HCT116 (cell line): ENCODE measurements around the gene BEND7. TPM values are rescaled to one million over a fixed set of nuclear protein-coding genes. Genes with fewer than 3 reads are reported as not detected.

Experiments used
- ATAC-seq: fragments of 200-7000 bp; cut with Tn5 transposase; 2 replicates; pipeline ENCODE4 v1.9.1; 2020; ENCODE audit warnings: mild to moderate bottlenecking, moderate library complexity
- BruUV-seq: library from RNA; stranded (reverse); fragments of 400-500 nt; replicated peaks from 2 replicates; lab custom pipeline; 2021; lab: Mats Ljungman, UMichigan
- CTCF ChIA-PET: fragments of 300-600 bp; sonication (Branson Sonifier 250); formaldehyde crosslinking; loops from one replicate; lab custom pipeline; 2021; ENCODE audit warnings: antibody characterized with exemption; lab: Charles Lee
- POLR2A ChIA-PET: fragments of 300-600, 350-600 bp; sonication (Branson Sonifier 250); formaldehyde crosslinking; loops from one replicate; lab custom pipeline; 2021; ENCODE audit warnings: antibody characterized with exemption; lab: Charles Lee
- RAD21 ChIA-PET, 2 experiments: fragments of 300-600 bp; sonication (Branson Sonifier 250); formaldehyde crosslinking; loops; one replicate each; lab custom pipeline; 2023; ENCODE audit warnings: low total read pairs in 2 of 2; ENCODE audit not compliant: uncharacterized antibody in 2 of 2, unreplicated experiment in 2 of 2, low non-redundant PET in 1 of 2; lab: Charles Lee
- DNase-seq: peaks from one replicate; pipeline ENCODE4 v3.0.0-alpha.2; 2010; ENCODE audit warnings: low read depth, low spot score
- H2AFZ ChIP-seq: fragments of 200-600 bp; shearing (Covaris generic), sonication (generic); 2 replicates; pipeline ENCODE4 v1.6.1; 2017; ENCODE audit warnings: low read depth, mixed run types, mixed read lengths, antibody characterized with exemption, low read length; ENCODE audit not compliant: poor library complexity, severe bottlenecking
- H3K27ac ChIP-seq: 2 replicates; pipeline ENCODE4 v1.5.1; 2012; ENCODE audit warnings: low read depth, low read length
- H3K27me3 ChIP-seq: fragments of 200-600 bp; sonication (generic); 2 replicates; pipeline ENCODE4 v1.6.1; 2016; ENCODE audit warnings: mixed run types, low read length, mixed read lengths; ENCODE audit not compliant: insufficient read depth
- H3K36me3 ChIP-seq, 2 experiments: fragments of 200-500 bp in 1 of 2; fragments of 200-600 bp in 1 of 2; sonication (Bioruptor generic) in 1 of 2; sonication (generic) in 1 of 2; 2 replicates each; pipeline versions ENCODE4 v1.5.1 to v1.6.1; 2014 to 2016; ENCODE audit warnings: low read length in 2 of 2, inconsistent platforms in 1 of 2, mixed read lengths in 1 of 2, mixed run types in 1 of 2; ENCODE audit not compliant: insufficient read depth in 2 of 2, control insufficient read depth in 1 of 2
- H3K4me1 ChIP-seq, 2 experiments: fragments of 200-600 bp in 1 of 2; sonication (generic) in 1 of 2; 2 replicates each; pipeline versions ENCODE4 v1.5.1 to v1.6.1; 2012 to 2017; ENCODE audit warnings: low read length in 2 of 2, inconsistent platforms in 1 of 2, mild to moderate bottlenecking in 1 of 2, mixed read lengths in 1 of 2, mixed run types in 1 of 2, moderate library complexity in 1 of 2; ENCODE audit not compliant: insufficient read depth in 2 of 2, control insufficient read depth in 1 of 2
- H3K4me2 ChIP-seq: fragments of 200-600 bp; sonication (generic); 2 replicates; pipeline ENCODE4 v1.6.1; 2017; ENCODE audit warnings: mixed run types, low read length, mixed read lengths
- H3K4me3 ChIP-seq, 2 experiments: fragments of 200-600 bp in 1 of 2; sonication (generic) in 1 of 2; replicated peaks in 1 of 2; 2 replicates each; pipeline ENCODE4 v1.5.1; 2011 to 2016; ENCODE audit warnings: low read length in 2 of 2, control low read depth in 1 of 2, low read depth in 1 of 2, mild to moderate bottlenecking in 1 of 2, mixed read lengths in 1 of 2, mixed run types in 1 of 2
- H3K79me2 ChIP-seq: fragments of 200-600 bp; sonication (generic); 2 replicates; pipeline ENCODE4 v1.6.1; 2017; ENCODE audit warnings: mild to moderate bottlenecking, mixed run types, low read length, moderate library complexity, mixed read lengths; ENCODE audit not compliant: insufficient read depth
- H3K9ac ChIP-seq: fragments of 200-600 bp; sonication (generic); 2 replicates; pipeline ENCODE4 v1.6.1; 2016; ENCODE audit warnings: low read length, mixed read lengths
- H3K9me2 ChIP-seq: fragments of 200-600 bp; sonication (generic), shearing (Covaris generic); 2 replicates; pipeline ENCODE4 v1.6.1; 2017; ENCODE audit warnings: mixed run types, mild to moderate bottlenecking, moderate library complexity; ENCODE audit not compliant: insufficient read depth
- H3K9me3 ChIP-seq, 2 experiments: fragments of 200-500 bp in 1 of 2; fragments of 200-600 bp in 1 of 2; sonication (Bioruptor generic) in 1 of 2; sonication (generic) in 1 of 2; 2 replicates each; pipeline ENCODE4 v1.6.1; 2014 to 2017; ENCODE audit warnings: low read length in 2 of 2, mixed read lengths in 2 of 2, inconsistent platforms in 1 of 2, low read depth in 1 of 2, mild to moderate bottlenecking in 1 of 2, mixed run types in 1 of 2, moderate library complexity in 1 of 2; ENCODE audit not compliant: control insufficient read depth in 1 of 2, insufficient read depth in 1 of 2
- H4K20me1 ChIP-seq: fragments of 200-600 bp; sonication (generic), shearing (Covaris generic); 2 replicates; pipeline ENCODE4 v1.6.1; 2017; ENCODE audit warnings: mixed run types, mild to moderate bottlenecking, moderate library complexity; ENCODE audit not compliant: insufficient read depth
- EGR1 ChIP-seq: IDR thresholded peaks from 2 replicates; pipeline ENCODE4 v1.6.1; 2012; ENCODE audit warnings: low read depth
- FOSL1 ChIP-seq: IDR thresholded peaks from 2 replicates; pipeline ENCODE4 v1.6.1; 2012; ENCODE audit warnings: low read depth
- JUND ChIP-seq: IDR thresholded peaks from 2 replicates; pipeline ENCODE4 v1.6.1; 2012
- POLR2AphosphoS5 ChIP-seq: IDR thresholded peaks from 2 replicates; pipeline ENCODE4 v1.6.1; 2011; ENCODE audit warnings: mild to moderate bottlenecking, low read depth, low read length, moderate library complexity
- RAD21 ChIP-seq: IDR thresholded peaks from 2 replicates; pipeline ENCODE4 v1.6.1; 2012; ENCODE audit warnings: low read depth, mild to moderate bottlenecking
- SIN3A ChIP-seq: IDR thresholded peaks from 2 replicates; pipeline ENCODE4 v1.6.1; 2012; ENCODE audit warnings: low read depth
- SP1 ChIP-seq: IDR thresholded peaks from 2 replicates; pipeline ENCODE4 v1.6.1; 2012; ENCODE audit warnings: low read depth
- YY1 ChIP-seq: IDR thresholded peaks from 2 replicates; pipeline ENCODE4 v1.6.1; 2011; ENCODE audit warnings: low read length, low read depth, moderate library complexity, mild to moderate bottlenecking; ENCODE audit not compliant: insufficient replicate concordance; ENCODE audit errors: extremely low read depth
- ZBTB33 ChIP-seq: IDR thresholded peaks from 2 replicates; pipeline ENCODE4 v1.6.1; 2011; ENCODE audit warnings: mild to moderate bottlenecking, low read length, moderate library complexity; ENCODE audit not compliant: insufficient replicate concordance; ENCODE audit errors: extremely low read depth
- intact Hi-C: fragments of 100-400 bp; cut with micrococcal nuclease; formaldehyde crosslinking; loops from 2 replicates; pipeline ENCODE4 v1.10.0; 2022
- total RNA-seq: library from RNA; stranded (reverse); gene quantifications from one replicate; pipeline ENCODE4 v1.2.1, GENCODE V29; 2021; ENCODE audit not compliant: unreplicated experiment

The BEND7 gene
- total RNA-seq, 1 experiment from 2014 or later = 13.8 TPM

DNA sequence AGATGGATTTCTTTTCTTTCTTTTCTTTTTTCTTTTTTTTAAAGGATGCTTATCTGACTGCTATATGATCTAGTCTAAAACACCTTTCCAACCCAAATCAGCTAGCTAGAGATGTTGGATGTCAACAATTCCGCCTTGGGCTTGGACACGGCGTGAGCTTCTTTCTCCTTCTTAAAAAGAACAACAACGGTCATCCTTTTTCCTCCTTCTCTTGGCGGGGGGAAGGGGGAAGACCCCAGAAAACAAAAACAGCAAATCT is 1.0 kb downstream of the BEND7 start:
- 0 out of 2 replicates have a peak, but pooled peaks cover 2% of the 10 kb centered on the region for H4K20me1 ChIP-seq
- H3K9me3 ChIP-seq = no peaks in the 10 kb centered on the region
- DNase-seq (no peak), ATAC-seq (no peak)
- ChIA-PET POLR2A (no interaction called here), CTCF (interaction anchor here (1.5 kb wide), 1 partner anchor 156 kb away, joined by 6 read pairs; no protein-coding TSS in a partner anchor), RAD21 (no interaction called here)
- peaks cover 22 to 26% of the 10 kb centered on the region in 2 experiments for H3K4me1 ChIP-seq
- H2AFZ ChIP-seq = no peak overlapping the region
- H3K9ac ChIP-seq = peak overlapping the region; percentile 50
- no TSS peak for BruUV-seq
- no peaks in the 10 kb centered on the region for H3K27me3 ChIP-seq
- H3K36me3 ChIP-seq = peaks cover 2 to 4% of the 10 kb centered on the region in 2 experiments; a peak in 2 of 4 replicates
- no peak overlapping the region; the same call in 1 of the 2 replicates for H3K27ac ChIP-seq
- H3K9me2 ChIP-seq = no peaks in the 10 kb centered on the region
- peak overlapping the region; percentile 50 to 62 for H3K4me3 ChIP-seq
- intact Hi-C loops = no loop called here
- TF ChIP-seq POLR2AphosphoS5 (no peak), YY1 (no peak), SIN3A (no peak), EGR1 (no peak)
- H3K79me2 ChIP-seq = no peaks in the 10 kb centered on the region
- peak overlapping the region; percentile 86 for H3K4me2 ChIP-seq

- Histone ChIP-seq H3K4me2 (peak overlapping the region; percentile 86), H3K9me2 (no peaks in the 10 kb centered on the region), H3K4me3 (peak overlapping the region; percentile 50 to 62), H3K9ac (peak overlapping the region; percentile 50; the same call in 1 of the 2 replicates), H3K9me3 (no peaks in the 10 kb centered on the region), H3K36me3 (peaks cover 2 to 4% of the 10 kb centered on the region in 2 experiments; a peak in 2 of 4 replicates), H3K27ac (no peak overlapping the region), H3K27me3 (no peaks in the 10 kb centered on the region), H3K79me2 (no peaks in the 10 kb centered on the region), H3K4me1 (peaks cover 22 to 26% of the 10 kb centered on the region in 2 experiments), H2AFZ (no peak overlapping the region), H4K20me1 (0 out of 2 replicates have a peak, but pooled peaks cover 2% of the 10 kb centered on the region)
- TF ChIP-seq SP1 (peak; percentile 33; the same call in 1 of the 2 replicates), FOSL1 (peak; percentile 46; the same call in 1 of the 2 replicates), RAD21 (no peak), JUND (peak; percentile 31; the same call in 1 of the 2 replicates), ZBTB33 (no peak)
- intact Hi-C loops = no loop called here
- ChIA-PET CTCF (interaction anchor here (0.6 to 1.5 kb wide), 3 partner anchors 10 to 665 kb away, joined by 3 to 6 read pairs (median 5); no protein-coding TSS in a partner anchor), RAD21 (no interaction called here), POLR2A (no interaction called here)
- ATAC-seq (no peak), DNase-seq (peak; percentile 29)
- BruUV-seq = TSS peak; percentile 38
These were observed 1.6 kb downstream of the BEND7 start for GRCh38 chr10:13526948-13527863.
